Stimulated activated CD8-positive, alpha-beta memory T cell treated with anti-CD3 and anti-CD28 coated beads, Interleukin-7, amount 100 ng/mL, for 48 hours (primary cell): ENCODE data around the gene VPS9D1.
"Not testable (repeated sequence)": the region's sequence is repeated elsewhere in the genome, so short reads cannot be mapped to it uniquely, and the experiment has no call there.

Experiments used
- DNase-seq, 2 donors: peaks; one replicate each; pipeline ENCODE4 v3.0.0-alpha.2; 2020; ENCODE audit warnings: low read depth in 1 of 2; ENCODE audit errors: extremely low read depth in 1 of 2

The VPS9D1 gene

DNA sequence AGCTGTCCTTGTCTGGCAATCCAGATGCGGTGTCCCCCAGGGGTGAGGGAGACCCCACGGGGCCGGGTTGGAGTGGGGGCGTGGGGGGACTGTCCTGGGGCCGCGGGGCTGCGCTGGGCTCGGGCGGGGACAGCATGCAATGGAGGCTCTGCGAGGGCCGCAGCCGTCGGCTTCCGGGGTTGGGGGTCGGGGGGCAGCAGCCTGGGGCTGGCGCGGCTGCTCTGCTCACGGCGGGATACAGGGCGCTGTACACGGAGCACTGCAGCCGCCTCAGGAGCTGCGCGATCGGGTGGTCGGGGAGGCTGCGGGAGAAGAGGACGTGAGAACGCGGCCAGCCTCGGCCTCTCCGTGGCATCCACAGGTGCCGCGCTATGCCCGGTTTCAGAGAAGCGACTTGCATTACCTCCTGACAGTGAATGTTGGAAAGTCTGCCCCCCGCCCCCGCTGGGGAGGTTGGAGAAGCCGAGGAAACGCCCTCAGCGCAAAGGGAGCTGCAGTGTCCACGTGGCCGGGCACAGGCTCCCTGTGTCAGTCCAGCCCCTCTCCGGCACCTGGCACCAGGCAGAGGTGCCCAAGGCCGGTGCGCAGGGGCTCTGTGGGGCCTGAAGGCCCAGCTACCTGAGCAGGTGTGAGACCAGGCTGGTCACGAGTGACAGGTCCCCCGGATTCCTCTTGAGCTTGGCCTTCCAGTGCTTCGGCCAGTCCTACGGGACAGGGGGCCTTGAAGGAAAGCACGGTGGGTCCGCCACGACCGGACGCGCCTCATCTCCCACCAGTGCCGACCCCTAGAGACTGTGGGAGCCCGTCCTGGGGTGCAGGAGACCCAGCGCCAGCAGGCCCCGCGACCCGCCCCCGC, 9.8 kb downstream of the VPS9D1 start:
- DNase-seq: no peak

DNA sequence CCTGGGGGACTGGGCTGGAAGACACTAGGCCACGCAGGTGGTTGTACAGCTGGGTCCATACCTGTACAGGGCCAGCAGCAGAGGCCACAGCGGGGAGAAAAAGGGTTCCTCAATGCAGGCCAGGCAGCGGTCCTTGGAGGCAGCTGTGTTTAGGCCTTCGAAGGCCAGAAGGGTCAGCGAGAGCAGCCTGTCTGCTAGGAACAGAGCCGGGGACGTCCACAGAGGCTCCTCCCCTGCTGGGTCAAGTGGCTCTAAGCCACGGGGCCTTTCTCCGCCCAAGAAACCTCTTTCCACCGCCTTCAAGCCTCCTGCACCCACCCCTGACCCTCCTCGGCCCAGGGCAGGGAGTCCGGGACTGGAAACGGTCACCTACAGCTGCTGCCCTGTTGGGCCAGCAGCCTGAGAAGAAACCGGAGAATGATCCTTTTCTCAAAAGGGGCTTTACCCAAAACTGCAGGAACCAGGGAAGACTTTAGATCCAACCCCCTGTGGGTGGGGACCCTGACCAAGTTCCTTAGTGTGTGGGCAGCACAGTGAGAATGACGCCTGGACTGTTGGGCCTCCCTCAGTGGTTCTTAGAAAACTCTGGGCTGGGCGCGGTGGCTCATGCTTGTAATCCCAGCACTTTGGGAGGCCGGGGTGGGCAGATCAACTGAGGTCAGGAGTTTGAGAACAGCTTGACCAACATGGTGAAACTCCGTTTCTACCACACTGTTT, 10.8 kb downstream of the VPS9D1 start:
- DNase-seq: no peak

DNA sequence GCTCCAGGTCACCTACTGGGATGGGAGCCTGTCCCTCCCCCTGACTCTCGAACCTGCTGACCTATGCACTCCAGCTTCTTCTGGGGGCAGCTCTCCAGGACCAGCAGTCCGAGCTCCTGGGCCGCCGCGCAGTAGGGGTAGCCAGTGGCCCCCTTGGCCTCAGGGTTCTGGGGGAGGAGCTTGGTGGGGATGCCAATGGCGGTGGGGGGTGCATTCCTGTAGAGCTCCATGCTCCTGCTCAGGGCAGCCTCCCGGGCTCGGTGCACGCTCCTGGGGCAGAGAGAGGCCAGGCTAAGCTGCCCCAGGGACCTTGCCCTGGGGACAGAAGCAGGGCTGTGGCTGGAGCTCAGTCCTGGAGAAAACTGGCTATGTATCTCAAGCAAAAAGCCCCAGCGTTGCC, 11.5 kb downstream of the VPS9D1 start:
- DNase-seq: no peak

DNA sequence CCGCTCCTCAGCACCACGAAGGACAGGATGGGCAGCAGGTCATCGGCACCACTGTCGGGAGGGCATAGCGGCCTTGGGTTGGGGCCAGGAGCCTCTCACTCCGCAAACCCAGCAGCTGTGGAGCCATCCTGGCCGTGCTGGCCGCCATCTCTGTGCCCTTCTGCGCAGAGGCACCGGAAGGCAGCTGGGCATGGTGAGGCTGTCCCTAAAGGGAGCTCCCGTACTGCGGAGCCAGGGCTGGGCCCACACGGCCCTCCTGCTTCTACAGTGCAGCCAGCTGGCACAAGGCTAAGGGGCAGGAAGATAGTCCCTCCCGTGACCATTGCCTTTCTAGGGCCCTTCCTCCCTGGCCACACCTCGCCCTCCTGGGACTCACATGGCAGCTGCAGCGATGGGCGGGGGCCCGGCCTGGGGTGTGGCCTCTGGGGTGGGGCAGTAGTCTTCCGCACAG, 12.2 kb downstream of the VPS9D1 start:
- no peak for DNase-seq

DNA sequence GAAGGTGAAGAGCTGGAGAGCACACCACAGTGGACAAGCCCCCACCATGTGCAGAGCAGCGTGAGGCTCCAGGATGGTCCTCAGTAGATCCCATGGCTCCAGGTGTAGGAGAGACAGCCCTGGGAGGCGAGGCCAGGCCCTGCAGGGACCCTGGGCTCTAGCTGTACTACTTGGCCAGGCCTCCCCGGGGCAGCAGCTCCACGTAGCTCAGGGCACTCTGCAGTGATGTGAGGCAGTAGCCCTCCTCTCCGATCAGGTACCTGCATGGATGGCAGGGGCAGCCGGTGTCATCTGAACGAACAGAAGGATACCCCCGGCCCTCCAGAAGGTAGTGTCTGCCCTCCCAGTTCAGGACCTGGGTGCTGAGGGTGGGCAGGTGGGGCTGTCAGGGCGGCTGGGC, 13.0 kb downstream of the VPS9D1 start:
- DNase-seq: no peak

DNA sequence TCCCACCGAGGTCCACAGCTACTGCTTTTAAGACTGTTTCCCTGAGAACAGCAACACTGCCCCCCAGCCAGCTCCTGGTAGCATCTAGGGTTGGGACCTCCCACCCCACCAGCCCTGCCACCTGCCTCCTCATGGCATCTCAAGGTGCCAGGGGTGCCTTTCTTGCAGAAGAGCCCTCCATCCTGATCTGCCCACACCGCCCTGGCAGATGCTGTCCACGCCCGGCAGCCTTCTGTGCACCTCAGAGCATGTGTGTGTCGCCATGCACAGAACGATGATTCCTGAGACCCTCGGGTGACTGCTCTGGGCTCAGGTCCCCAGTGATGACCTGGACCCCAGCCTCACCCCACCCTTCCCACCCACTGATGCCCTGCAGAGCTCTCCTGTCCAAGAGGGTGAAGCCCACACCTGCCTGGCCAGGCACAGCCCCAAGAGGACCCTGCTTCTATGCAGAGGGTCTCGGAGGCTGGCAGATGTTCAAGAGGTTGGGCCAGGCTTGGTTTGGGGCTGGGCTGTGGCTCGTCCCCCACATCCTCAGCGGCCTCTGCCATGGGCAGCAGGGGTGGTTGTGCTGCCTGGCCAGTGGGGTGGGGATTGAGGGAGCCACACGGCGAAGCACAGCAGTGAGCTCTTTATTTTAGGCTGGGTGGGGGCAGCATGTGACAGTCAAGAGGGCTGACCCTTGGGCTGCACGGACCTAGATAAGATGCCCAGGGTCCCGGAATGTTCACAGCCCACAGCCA, 14.0 kb downstream of the VPS9D1 start:
- DNase-seq: no peak

DNA sequence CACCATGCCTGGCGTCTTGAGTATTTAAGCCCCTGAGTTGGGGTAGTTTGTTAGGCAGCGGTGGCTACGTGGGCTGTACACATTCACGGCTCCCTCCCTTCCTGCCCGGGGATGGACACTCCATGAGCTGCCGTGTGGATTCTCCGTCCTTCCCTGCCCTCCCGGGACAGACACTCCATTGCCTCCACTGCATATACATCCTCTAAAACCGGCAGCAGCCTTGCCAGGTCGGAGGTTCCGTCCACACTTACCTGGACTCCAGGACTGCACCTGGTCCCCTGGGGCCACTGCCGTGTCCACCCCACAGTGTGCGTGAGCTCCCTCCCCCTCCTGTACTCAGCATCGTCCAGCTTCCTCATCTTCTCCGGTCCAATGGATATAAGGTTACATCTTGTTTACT, 15.7 kb downstream of the VPS9D1 start:
- DNase-seq: no peak

DNA sequence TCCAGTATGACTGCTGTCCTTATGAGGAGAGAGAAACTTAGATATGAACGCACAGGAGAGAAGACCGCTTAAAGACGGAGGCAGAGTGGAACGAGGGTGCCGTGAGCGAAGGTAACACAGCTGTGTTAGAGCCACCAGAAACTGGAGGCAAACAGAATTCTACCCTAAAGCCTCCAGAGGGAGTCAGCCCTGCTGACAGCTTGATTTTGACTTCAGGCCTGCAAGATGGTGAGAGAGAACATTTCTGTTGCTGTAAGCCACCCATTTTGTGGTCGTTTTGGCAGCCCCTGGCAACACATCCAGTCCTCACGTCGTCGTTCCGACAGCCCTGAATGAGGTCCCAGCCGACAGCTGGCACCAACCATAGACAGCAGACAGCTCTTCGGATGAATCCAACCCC, 16.4 kb downstream of the VPS9D1 start:
- DNase-seq: no peak

DNA sequence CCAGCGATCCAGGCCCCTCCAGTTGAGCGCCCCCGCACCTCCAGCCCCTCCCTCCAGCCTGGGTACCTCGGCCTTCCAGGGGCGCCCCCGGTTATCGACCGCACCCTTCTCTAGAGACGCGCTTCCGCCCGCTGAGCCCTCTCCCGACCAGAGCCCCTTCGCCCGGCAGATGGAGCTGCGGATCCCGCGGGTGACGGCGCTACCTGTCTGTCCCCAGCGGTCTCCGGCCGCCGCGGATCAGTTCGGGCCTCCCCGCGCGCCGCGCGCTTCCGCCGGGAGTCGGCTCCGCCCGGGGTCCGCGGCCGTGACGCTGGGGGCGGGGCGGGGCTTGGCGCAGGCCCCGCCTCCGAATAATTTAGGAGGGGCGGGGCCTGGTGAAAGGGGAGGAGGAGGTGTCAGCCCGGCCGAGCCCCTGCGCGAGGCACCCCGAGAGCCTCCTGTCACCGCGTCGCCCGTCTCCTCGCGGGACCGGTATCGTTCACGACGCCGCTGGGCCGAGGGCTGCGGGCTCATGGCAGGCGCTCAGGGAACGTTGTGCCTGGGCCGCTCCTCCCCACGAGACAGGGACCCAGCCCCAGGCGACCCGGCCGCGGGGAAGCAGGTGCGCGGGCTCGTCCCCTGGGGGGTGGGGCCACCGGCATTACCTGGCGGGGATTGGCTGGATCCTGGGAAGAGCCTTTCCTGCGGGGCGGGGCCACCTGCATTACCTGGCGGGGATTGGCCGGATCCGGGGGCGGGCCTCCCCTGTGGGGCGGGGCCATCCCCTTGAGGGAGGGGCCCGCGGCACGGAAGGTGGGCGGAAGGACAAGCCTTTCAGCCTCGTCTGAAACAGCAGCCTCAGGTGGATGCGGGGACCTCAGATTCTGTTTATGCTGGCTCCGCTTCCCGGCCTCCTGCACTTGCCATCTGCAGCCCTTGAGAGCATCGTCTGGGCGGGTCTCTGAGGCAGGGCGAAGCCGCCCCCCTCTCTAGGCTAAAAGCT, 19.0 kb downstream of the VPS9D1 start, which contains the start of gene SPATA2L:
Gene SPATA2L, minus strand, starts transcription at position 281 of the 982 bp plus-strand sequence. CDS start 473 bp downstream, outside the sequence.
- DNase-seq: peak; percentile 90 to 96

DNA sequence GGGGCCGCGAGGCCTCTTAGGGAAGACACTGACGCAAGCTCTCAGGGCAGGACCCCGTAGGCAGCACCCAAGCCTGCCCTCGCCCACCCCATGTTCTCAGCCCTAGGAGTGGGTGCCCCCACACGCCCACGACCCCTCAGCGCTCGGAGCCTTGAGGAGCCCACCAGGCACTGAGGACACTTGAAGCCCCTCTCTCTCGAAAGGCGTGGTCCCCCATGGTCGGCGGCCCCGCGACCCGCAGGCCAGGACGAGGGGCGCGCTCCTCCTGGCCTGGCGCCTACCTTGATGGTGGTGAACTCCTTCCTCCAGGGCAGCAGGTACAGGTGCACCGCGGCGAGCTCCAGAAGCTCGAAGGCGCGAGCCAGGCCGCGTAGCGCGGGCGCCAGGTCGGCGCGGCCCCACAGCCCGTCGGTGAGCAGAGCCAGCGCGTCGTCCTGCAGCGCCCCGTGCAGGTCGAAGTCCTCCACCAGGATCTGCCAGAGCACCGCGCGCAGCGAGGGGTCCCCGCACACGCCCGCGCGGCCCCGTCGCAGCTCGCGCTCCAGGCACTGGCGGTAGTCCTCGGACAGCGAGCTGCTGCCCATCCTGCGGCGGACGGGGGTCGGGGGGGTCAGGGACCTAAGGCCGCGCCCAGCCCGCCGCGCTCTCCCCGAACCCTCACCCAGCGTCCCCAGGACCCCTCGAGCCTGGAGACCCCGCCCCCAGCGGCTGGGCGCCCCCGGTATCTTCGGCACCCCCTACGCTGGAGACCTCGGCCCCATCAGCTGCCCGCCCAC, 19.9 kb downstream of the VPS9D1 start:
- DNase-seq: no peak

DNA sequence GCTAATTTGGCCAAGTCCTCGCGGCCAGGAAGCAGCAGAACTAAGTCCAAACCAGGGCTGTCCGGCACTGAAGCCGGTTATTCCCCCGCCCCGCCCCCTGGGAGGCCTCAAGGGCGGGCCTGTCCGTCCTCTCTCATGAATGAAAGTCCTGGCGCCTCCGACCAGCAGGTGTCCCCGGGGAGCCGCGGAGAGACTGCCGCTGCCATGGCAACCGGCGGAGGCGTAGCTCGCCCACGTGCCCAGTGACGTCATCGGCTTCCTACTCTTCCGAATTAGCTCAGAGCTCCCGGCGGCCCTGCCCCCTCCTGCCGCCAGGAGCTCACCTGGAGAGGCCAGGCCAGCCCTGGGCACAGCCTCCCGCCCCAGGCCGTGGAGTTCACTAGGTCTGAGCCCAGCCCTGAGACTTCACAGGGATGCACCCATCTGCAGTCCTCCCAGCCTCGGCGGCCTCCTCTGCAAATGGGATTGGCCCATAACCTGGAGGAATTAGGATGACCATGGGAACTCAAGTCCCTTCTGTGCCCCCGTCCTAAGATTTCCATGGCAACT, 20.5 kb downstream of the VPS9D1 start:
- DNase-seq: peak; percentile 89 to 97

DNA sequence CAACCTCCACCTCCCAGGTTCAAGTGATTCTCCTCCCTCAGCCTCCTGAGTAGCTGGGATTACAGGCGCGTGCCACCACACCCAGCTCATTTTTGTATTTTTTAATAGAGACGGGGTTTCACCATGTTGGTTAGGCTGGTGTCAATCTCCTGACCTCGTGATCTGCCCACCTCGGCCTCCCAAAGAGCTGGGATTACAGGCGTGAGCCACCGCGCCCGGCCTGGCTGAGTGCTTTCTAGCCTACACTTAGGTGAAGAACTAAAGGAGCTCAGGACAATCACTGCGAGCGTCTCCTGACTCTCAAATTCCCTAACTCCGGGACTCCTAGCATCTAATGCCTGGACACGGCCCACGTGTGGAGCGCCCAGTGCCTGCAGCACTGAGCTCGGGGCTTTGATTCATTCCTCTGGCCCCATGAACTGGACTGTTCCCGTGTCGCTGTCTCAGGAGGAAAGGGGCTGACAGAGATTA, 21.0 kb downstream of the VPS9D1 start:
- not testable (repeated sequence) for DNase-seq

DNA sequence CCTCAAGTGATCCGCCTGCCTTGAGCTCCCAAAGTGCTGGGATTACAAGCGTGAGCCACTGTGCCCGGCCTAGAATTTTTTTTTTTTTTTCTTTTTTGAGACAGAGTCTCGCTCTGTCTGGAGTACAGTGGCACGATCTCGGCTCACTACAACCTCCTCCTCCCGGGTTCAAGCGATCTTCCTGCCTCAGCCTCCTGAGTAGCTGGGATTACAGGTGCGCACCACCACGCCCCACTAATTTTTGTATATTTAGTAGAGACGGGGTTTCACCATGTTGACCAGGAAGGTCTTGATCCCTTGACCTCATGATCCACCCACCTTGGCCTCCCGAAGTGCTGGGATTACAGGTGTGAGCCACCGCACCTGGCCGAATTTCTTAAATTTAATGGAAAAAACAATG, 22.0 kb downstream of the VPS9D1 start:
- DNase-seq: not testable (repeated sequence)

DNA sequence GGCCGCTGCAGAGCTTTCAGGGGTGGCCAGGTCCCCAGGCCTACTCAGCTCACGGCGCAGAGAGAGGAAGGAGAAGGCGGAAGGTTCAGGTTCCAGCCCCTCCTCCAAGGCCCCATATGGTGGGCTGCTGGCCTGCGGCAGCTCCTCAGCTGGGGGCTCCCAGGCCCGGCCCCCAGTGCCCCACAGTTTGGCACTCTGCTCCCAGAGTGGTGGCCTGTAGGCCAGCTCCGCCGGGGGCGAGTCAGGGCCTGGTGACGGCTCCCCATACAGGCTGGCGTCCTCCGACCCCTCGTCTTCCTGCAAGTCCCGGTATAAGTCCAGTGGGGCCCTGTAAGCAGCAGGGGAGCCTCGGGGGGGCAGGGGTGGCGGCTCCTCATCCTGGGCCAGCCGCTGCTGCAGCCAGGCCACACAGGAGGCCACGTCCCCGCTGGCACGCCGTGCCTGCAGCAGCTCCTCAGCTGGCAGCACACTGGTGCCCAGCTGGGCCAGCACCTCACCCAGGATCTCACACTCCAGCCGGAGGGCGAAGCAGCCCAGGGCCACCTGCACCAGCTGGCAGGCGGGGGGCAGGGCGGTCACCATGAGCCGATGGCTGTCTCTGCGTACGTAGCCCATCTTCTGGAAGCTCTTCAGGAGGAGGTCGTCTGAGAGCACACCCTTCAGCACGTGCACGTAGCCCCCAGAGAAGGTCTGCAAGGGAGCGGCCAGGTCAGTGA, 22.9 kb downstream of the VPS9D1 start:
- DNase-seq: no peak

DNA sequence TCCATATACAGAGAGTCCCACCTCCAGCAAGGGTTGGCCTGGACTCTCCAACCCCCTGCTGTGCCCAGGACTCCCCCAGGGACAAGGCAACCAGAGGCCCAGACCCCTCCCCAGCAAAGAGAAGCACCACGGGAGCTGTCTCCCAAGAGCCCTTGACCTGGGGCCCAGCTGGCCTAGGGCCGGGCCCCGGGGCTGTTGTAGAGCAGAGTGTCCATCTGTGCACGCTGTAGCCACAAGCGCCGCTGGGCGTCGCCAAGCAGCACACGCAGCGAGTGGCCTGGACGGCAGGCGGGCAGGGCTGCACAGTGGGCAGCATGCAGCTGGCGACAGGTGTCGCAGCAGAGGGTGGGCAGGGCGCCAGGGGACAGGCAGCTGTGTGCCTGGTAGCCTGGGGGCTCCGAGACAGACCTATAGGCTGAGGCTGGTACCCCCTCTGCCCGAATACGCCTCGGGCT, 23.5 kb downstream of the VPS9D1 start:
- no peak for DNase-seq

DNA sequence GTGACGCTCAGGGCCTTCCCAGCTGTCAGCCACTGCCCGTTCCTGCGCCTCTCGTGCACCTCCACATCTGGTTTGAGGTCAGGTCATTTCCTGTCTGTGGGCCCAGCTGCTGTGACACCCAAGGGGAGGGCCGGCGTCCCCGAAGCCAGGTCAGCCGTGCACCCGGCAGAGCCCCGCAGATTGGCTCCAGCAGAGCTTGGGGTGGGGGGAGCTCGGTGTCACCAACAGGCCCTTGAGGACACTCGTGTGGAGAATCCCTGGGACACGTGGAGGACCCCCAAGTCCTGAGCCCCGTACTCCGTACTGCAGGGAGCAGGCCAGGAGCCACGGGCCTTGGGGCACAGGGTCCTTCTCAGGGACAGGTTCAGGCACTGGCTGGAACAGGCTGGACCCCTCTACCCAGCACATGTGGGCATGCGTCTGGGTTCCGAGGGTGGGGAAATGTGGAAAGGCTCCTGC, 24.0 kb downstream of the VPS9D1 start:
- DNase-seq: no peak

DNA sequence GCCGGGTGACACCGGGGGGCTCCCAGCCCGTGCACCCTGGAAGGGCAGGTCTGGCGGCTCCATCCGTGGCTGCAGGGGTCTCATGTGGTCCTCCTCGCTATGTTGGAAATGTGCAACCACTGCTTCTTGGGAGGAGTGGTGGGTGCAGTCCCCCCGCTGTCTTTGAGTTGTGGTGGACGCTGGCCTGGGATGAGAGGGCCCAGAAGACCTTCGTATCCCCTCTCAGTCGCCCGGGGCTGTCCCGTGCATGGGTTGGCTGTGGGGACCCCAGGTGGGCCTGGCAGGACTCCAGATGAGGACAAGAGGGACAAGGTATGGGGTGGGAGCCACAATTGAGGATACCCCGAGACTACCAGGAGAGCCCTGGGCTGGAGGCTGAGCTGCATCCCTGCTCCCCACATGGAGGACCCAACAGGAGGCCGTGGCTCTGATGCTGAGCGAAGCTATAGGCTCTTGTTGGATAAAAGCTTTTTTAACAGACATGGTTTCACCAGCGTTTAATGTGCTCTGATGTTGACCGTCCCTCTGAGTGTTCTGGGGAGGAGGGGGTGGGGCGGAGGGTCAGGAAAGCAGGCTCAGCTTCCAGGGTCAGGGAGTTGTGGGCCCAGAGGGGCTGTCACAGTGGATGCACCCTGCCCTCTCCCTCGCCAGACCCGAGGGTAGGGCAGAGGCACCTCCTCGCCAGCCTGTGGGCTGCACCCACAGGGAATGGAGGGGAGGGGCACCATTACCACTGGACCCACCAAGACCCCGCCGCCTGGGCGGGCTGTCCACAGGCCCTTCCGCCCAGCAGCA, 24.6 kb downstream of the VPS9D1 start:
- DNase-seq: no peak
